Measurements from ENCODE around the gene PTBP1.

- no peak for TF ChIP-seq POLR2A (IDR thresholded peaks at IDR 0.05; ENCODE audit: low read depth, low read length)
- TF ChIP-seq TAF1 (IDR thresholded peaks at IDR 0.05; ENCODE audit: low read depth, low read length) = no peak
- no peak for TF ChIP-seq POLR2AphosphoS5 (IDR thresholded peaks at IDR 0.05; ENCODE audit: low read depth, low read length)
Measured at GRCh38 chr19:771332-771785, 25.9 kb upstream of the PTBP1 start.
